Measurements from ENCODE around the gene OLFM1.

GRCh38 chr9:135166565-135166964 lies 79.1 kb downstream of the OLFM1 start:
- TF ChIP-seq CTCF (IDR thresholded peaks at IDR 0.05) (no peak), POLR2A (IDR thresholded peaks at IDR 0.05) (no peak)

Data from esophagus squamous epithelium (tissue), 4 donors.